ENCODE data around the gene CD300LF.

CD300LF gene

DNA sequence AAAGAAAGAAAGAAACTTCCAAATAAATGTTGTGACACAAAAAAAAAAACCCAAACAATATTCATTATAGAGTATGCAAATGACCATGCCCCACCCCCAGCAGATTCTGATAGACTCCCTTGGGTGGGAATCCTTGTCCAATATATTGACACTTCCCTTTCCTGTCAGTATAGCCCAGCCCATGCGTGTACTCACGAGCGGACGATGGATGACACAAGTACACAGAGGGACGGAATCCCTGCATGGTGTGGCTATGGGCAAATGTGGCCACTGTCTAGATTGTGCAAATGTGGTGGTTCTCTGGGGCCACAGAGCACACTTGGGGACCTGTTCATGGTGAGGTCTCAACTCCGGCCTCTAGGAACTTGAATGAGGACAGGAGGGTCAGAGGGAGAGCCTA, 27.4 kb upstream of the CD300LF start:
- no peak overlapping the region for H3K4me2 ChIP-seq (ENCODE audit: low read length)
- TF ChIP-seq, protein P1, sequence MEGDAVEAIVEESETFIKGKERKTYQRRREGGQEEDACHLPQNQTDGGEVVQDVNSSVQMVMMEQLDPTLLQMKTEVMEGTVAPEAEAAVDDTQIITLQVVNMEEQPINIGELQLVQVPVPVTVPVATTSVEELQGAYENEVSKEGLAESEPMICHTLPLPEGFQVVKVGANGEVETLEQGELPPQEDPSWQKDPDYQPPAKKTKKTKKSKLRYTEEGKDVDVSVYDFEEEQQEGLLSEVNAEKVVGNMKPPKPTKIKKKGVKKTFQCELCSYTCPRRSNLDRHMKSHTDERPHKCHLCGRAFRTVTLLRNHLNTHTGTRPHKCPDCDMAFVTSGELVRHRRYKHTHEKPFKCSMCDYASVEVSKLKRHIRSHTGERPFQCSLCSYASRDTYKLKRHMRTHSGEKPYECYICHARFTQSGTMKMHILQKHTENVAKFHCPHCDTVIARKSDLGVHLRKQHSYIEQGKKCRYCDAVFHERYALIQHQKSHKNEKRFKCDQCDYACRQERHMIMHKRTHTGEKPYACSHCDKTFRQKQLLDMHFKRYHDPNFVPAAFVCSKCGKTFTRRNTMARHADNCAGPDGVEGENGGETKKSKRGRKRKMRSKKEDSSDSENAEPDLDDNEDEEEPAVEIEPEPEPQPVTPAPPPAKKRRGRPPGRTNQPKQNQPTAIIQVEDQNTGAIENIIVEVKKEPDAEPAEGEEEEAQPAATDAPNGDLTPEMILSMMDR (IDR thresholded peaks at IDR 0.05; ENCODE audit: low read length), result no peak
- TF ChIP-seq EZH2 (IDR thresholded peaks at IDR 0.05; ENCODE audit: borderline replicate concordance, low read length), result no peak
- no peaks in the 10 kb centered on the region for H3F3A ChIP-seq (ENCODE audit: insufficient read depth, low read length)
- H3K36me3 ChIP-seq (ENCODE audit: insufficient read depth, low read length), result no peaks in the 10 kb centered on the region
- H3K27me3 ChIP-seq (ENCODE audit: insufficient read depth, low read length), result no peaks in the 10 kb centered on the region; the same call in 1 of the 2 replicates
- H3K79me2 ChIP-seq (ENCODE audit: insufficient read depth, low read length), result no peaks in the 10 kb centered on the region
- H3K27ac ChIP-seq (ENCODE audit: low read depth, low read length, poor library complexity, severe bottlenecking), result no peak overlapping the region
- no peak overlapping the region for H3K9ac ChIP-seq (ENCODE audit: low read length)
- H2AFZ ChIP-seq (ENCODE audit: low read length), result no peak overlapping the region
- H4K20me1 ChIP-seq (ENCODE audit: insufficient read depth, low read length), result no peaks in the 10 kb centered on the region
- no peak overlapping the region for H3K4me3 ChIP-seq (ENCODE audit: low read depth, low read length, poor library complexity, severe bottlenecking)
- no peaks in the 10 kb centered on the region for H3K9me3 ChIP-seq (ENCODE audit: low read length)
- H3K9me2 ChIP-seq (ENCODE audit: low read depth, low read length), result no peaks in the 10 kb centered on the region
- peaks cover 37% of the 10 kb centered on the region for H3K4me1 ChIP-seq (ENCODE audit: insufficient read depth, low read length, severe bottlenecking)

DNA sequence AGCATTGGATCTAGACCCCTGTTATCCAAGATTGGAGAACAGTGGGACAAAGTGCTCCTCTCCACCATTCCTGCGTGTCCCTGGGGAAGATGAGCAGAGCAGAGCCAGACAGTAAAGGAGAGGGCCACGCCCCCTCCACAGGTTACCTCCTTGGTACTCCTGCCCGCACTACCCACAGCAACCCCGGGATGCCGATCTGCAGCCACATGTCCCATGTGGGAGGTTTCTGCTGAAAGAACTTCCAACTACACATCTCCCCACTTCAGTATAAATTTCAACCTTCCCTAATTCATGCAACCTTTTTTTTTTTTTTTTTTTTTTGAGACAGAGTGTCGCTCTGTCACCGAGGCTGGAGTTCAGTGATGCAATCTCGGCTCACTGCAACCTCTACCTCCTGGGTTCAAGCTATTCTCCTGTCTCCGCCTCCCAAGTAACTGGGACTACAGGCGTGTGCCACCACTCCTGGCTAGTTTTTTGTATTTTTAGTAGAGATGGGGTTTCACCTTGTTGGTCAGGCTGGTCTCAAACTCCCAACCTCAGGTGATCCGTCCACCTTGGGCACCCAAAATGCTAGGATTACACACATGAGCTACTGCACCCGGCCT, 26.6 kb upstream of the CD300LF start:
- Histone ChIP-seq H3K79me2 (ENCODE audit: insufficient read depth, low read length) (no peaks in the 10 kb centered on the region), H3K9me3 (ENCODE audit: low read length) (no peaks in the 10 kb centered on the region), H4K20me1 (ENCODE audit: insufficient read depth, low read length) (no peaks in the 10 kb centered on the region), H3K4me1 (ENCODE audit: insufficient read depth, low read length, severe bottlenecking) (peaks cover 34% of the 10 kb centered on the region), H3K4me2 (ENCODE audit: low read length) (no peak overlapping the region), H2AFZ (ENCODE audit: low read length) (no peak overlapping the region), H3K27ac (ENCODE audit: low read depth, low read length, poor library complexity, severe bottlenecking) (no peak overlapping the region), H3K9ac (ENCODE audit: low read length) (no peak overlapping the region), H3K27me3 (ENCODE audit: insufficient read depth, low read length) (no peaks in the 10 kb centered on the region; the same call in 1 of the 2 replicates), H3K9me2 (ENCODE audit: low read depth, low read length) (no peaks in the 10 kb centered on the region), H3K4me3 (ENCODE audit: low read depth, low read length, poor library complexity, severe bottlenecking) (no peak overlapping the region), H3K36me3 (ENCODE audit: insufficient read depth, low read length) (no peaks in the 10 kb centered on the region), H3F3A (ENCODE audit: insufficient read depth, low read length) (no peaks in the 10 kb centered on the region)
- TF ChIP-seq, protein P1 (IDR thresholded peaks at IDR 0.05; ENCODE audit: low read length), result no peak
- no peak for TF ChIP-seq EZH2 (IDR thresholded peaks at IDR 0.05; ENCODE audit: borderline replicate concordance, low read length)

DNA sequence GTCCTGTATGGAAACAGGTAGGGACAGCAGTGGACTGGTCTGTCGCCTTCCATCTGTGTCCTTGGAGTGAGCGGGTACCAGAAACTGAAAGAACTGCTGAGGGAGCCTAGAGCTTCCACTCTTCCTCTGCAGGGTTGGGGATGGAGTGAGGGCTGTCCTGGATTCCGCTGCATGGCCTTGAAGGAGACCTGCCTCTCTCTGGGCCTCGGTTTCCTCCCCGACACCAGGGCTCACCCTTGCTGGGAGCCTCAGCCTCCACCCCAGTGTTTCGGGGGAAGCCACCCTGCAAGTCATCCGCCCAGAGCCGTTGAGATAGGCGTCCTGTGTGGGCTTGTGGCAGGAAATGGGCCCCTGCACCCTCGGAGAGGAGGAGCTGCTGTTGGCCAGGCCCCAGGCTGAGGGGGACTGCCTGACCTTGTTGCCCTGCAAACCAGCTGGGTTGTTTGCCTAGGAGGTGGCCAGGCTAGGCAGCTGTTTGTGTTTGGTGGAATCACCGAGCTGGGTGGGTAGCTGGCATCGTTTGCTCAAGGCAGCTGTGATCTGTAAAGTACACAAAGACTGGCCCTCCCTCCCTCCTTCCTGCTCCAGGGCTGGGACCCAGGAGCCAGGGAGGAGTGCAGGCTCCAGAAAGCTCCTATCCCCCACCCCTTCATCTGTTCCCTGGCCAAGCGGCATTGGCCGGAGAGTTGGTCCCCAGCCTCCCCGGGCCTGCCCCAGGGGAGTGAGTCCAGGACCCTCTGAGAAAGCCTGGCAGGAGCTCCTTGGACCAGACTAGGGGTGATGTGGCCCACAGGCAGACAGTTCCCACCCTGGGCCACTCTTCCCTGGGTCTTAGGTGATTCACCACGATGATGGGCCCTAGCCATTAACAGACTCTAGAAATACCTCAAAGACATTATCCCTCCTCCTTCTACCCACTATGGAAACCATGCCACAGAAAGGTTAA, 25.6 kb upstream of the CD300LF start:
- Histone ChIP-seq H3K4me1 (ENCODE audit: insufficient read depth, low read length, severe bottlenecking) (peaks cover 34% of the 10 kb centered on the region), H3K27ac (ENCODE audit: low read depth, low read length, poor library complexity, severe bottlenecking) (no peak overlapping the region), H4K20me1 (ENCODE audit: insufficient read depth, low read length) (no peaks in the 10 kb centered on the region), H3F3A (ENCODE audit: insufficient read depth, low read length) (no peaks in the 10 kb centered on the region), H3K4me3 (ENCODE audit: low read depth, low read length, poor library complexity, severe bottlenecking) (peak overlapping the region; percentile 42), H3K36me3 (ENCODE audit: insufficient read depth, low read length) (no peaks in the 10 kb centered on the region), H3K9me2 (ENCODE audit: low read depth, low read length) (no peaks in the 10 kb centered on the region), H3K9ac (ENCODE audit: low read length) (no peak overlapping the region), H3K4me2 (ENCODE audit: low read length) (peak overlapping the region; percentile 59), H2AFZ (ENCODE audit: low read length) (no peak overlapping the region), H3K27me3 (ENCODE audit: insufficient read depth, low read length) (no peaks in the 10 kb centered on the region; the same call in 1 of the 2 replicates), H3K79me2 (ENCODE audit: insufficient read depth, low read length) (no peaks in the 10 kb centered on the region), H3K9me3 (ENCODE audit: low read length) (no peaks in the 10 kb centered on the region)
- no peak for TF ChIP-seq EZH2 (IDR thresholded peaks at IDR 0.05; ENCODE audit: borderline replicate concordance, low read length)
- TF ChIP-seq, protein P1 (IDR thresholded peaks at IDR 0.05; ENCODE audit: low read length), result no peak

Data from OCI-LY1 (cell line).